HepG2 (cell line): Measurements from ENCODE around the gene CERS6. TPM values are rescaled to one million over a fixed set of nuclear protein-coding genes. Genes with fewer than 3 reads are reported as not detected.

ENCODE experiments used
- ATAC-seq: fragments of 200-7000 bp; cut with Tn5 transposase; 3 replicates; pipeline ENCODE4 v1.9.1; 2020; ENCODE audit warnings: mild to moderate bottlenecking, moderate library complexity
- BruUV-seq: library from RNA; stranded (reverse); fragments of 400-500 nt; replicated peaks from 2 replicates; lab custom pipeline; 2021; lab: Mats Ljungman, UMichigan
- CTCF ChIA-PET: fragments of 300-600 bp; formaldehyde crosslinking; extraction: SDS; loops from one replicate; lab custom pipeline; 2021; ENCODE audit warnings: low total read pairs, inconsistent platforms, low intra/inter-chr PET ratio; lab: Yijun Ruan, JAX
- POLR2A ChIA-PET: fragments of 350-600 bp; sonication (Branson Sonifier 250); formaldehyde crosslinking; loops from one replicate; lab custom pipeline; 2020; ENCODE audit warnings: antibody characterized with exemption, inconsistent platforms; lab: Yijun Ruan, JAX
- DNase-seq: peaks from one replicate; pipeline ENCODE4 v3.0.0-alpha.2; 2015; ENCODE audit warnings: low spot score
- FAIRE-seq: peaks from 3 replicates; lab custom pipeline; 2011; peaks lifted over from hg19 to GRCh38; lab: Jason Lieb, UNC
- H2AFZ ChIP-seq: one replicate; pipeline ENCODE4 v1.6.1; 2011; ENCODE audit warnings: low read length, inconsistent platforms
- H3K27ac ChIP-seq: fragments of 300-600 bp; 3 replicates; pipeline ENCODE4 v1.8.0; 2011; ENCODE audit warnings: mixed run types, mild to moderate bottlenecking, mixed read lengths, low read length, inconsistent platforms; ENCODE audit not compliant: insufficient read depth; ENCODE audit errors: extremely low read length
- H3K27me3 ChIP-seq, 2 experiments: fragments of 200-600 bp in 1 of 2; 2 replicates in 1 of 2; 3 replicates in 1 of 2; pipeline versions ENCODE4 v1.6.0 to v1.8.0; 2011; ENCODE audit warnings: low read length in 2 of 2, mild to moderate bottlenecking in 2 of 2, moderate library complexity in 2 of 2, inconsistent platforms in 1 of 2; ENCODE audit not compliant: insufficient read depth in 2 of 2, control insufficient read depth in 1 of 2
- H3K36me3 ChIP-seq, 2 experiments: fragments of 200-600 bp in 1 of 2; replicated peaks in 1 of 2; 2 replicates in 1 of 2; 3 replicates in 1 of 2; pipeline versions ENCODE4 v1.5.1 to v1.8.0; 2011; ENCODE audit warnings: low read length in 2 of 2, inconsistent platforms in 1 of 2; ENCODE audit not compliant: insufficient read depth in 2 of 2, control insufficient read depth in 1 of 2
- H3K4me1 ChIP-seq: 2 replicates; pipeline ENCODE4 v1.5.1; 2012; ENCODE audit warnings: low read length, inconsistent platforms; ENCODE audit not compliant: insufficient read depth
- H3K4me2 ChIP-seq: 2 replicates; pipeline ENCODE4 v1.6.0; 2011; ENCODE audit warnings: low read depth, low read length, inconsistent platforms
- H3K4me3 ChIP-seq, 3 experiments: fragments of 200-600 bp in 1 of 3; sonication (generic), shearing (Covaris generic) in 1 of 3; replicated peaks in 1 of 3; 2 replicates each; pipeline ENCODE4 v1.5.1; 2011 to 2016; ENCODE audit warnings: low read length in 3 of 3, inconsistent platforms in 2 of 3, low read depth in 2 of 3, mild to moderate bottlenecking in 2 of 3, control low read depth in 1 of 3, mixed read lengths in 1 of 3; ENCODE audit not compliant: insufficient read depth in 1 of 3
- H3K79me2 ChIP-seq: one replicate; pipeline ENCODE4 v1.6.1; 2011; ENCODE audit warnings: low read length, inconsistent platforms; ENCODE audit not compliant: insufficient read depth
- H3K9ac ChIP-seq: 2 replicates; pipeline ENCODE4 v1.6.0; 2011; ENCODE audit warnings: mild to moderate bottlenecking, low read depth, low read length, inconsistent platforms; ENCODE audit not compliant: insufficient read depth
- H3K9me3 ChIP-seq: 2 replicates; pipeline ENCODE4 v1.5.1; 2012; ENCODE audit warnings: mild to moderate bottlenecking, low read length
- H4K20me1 ChIP-seq: 2 replicates; pipeline ENCODE4 v1.6.0; 2011; ENCODE audit warnings: inconsistent platforms, mild to moderate bottlenecking, low read length, moderate library complexity; ENCODE audit not compliant: insufficient read depth
- CBX1 ChIP-seq: IDR thresholded peaks from one replicate; pipeline ENCODE4 v1.6.1; 2016; ENCODE audit warnings: antibody characterized with exemption, low read depth
- FOXA1 ChIP-seq, 2 experiments: fragments of 450-650 bp in 1 of 2; sonication (generic) in 1 of 2; formaldehyde crosslinking in 1 of 2; IDR thresholded peaks; 2 replicates each; pipeline versions ENCODE4 v1.4.0 to v1.6.1; 2016 to 2020; ENCODE audit warnings: missing genetic modification reagents in 1 of 2
- GTF3A ChIP-seq: sonication (generic); formaldehyde crosslinking; conservative IDR thresholded peaks from 2 replicates; pipeline ENCODE4 v1.4.0; 2020; ENCODE audit warnings: mild to moderate bottlenecking, missing genetic modification reagents
- MEF2D ChIP-seq: sonication (generic); formaldehyde crosslinking; IDR thresholded peaks from 2 replicates; pipeline ENCODE4 v1.5.1; 2020; ENCODE audit warnings: mild to moderate bottlenecking, missing genetic modification reagents
- U2AF1 ChIP-seq: fragments of 200-400 bp; formaldehyde crosslinking; optimal IDR thresholded peaks from 2 replicates; pipeline ENCODE3; 2017; ENCODE audit warnings: mild to moderate bottlenecking, low read depth, low read length
- ZFYVE20 ChIP-seq: sonication (generic); formaldehyde crosslinking; IDR thresholded peaks from 2 replicates; pipeline ENCODE4 v1.8.0; 2023; ENCODE audit warnings: low read depth, mild to moderate bottlenecking, moderate library complexity, missing genetic modification reagents, borderline replicate concordance
- ZNF354B ChIP-seq: sonication (generic); formaldehyde crosslinking; IDR thresholded peaks from 2 replicates; pipeline ENCODE4 v1.8.0; 2022; ENCODE audit warnings: mild to moderate bottlenecking, missing genetic modification reagents
- ZNF530 ChIP-seq: sonication (generic); formaldehyde crosslinking; IDR thresholded peaks from 2 replicates; pipeline ENCODE4 v1.5.0; 2020; ENCODE audit warnings: low read depth, mild to moderate bottlenecking, missing genetic modification reagents
- ZNF724P ChIP-seq: sonication (generic); formaldehyde crosslinking; IDR thresholded peaks from 2 replicates; pipeline ENCODE4 v1.8.0; 2022; ENCODE audit warnings: missing genetic modification reagents, borderline replicate concordance
- ZNF841 ChIP-seq: sonication (generic); formaldehyde crosslinking; IDR thresholded peaks from 2 replicates; pipeline ENCODE4 v1.8.1; 2023; ENCODE audit warnings: missing genetic modification reagents, borderline replicate concordance
- WGBS: methylation state at CpG from one replicate; pipeline ENCODE4 v1.1.6; 2017; ENCODE audit warnings: low lambda C conversion rate; 5-methylcytosine and 5-hydroxymethylcytosine counted together
- in situ Hi-C: cut with HindIII; loops from 2 replicates; pipeline ENCODE4 v1.10.0; 2017; ENCODE audit warnings: low pct_unique_long_range_greater_than_20kb; ENCODE audit not compliant: extremely low pct_ligation_motif_present
- intact Hi-C: fragments of 100-400 bp; cut with micrococcal nuclease; formaldehyde crosslinking; loops from one replicate; pipeline ENCODE4 v1.10.0; 2022; ENCODE audit not compliant: unreplicated experiment
- polyA plus RNA-seq, 8 experiments: library from polyadenylated mRNA; depleted of rRNA in 3 of 8; stranded (reverse) in 7 of 8; unstranded in 1 of 8; fragments of >200 nt; fragmentation: Illumina TruSeq in 4 of 8; extraction: Trizol in 4 of 8; gene quantifications; 2 replicates each; pipeline versions ENCODE4 v1.2.1 to v1.2.3, GENCODE V29; 2011 to 2016; ENCODE audit warnings: low read depth in 4 of 8, missing spikeins in 1 of 8, mixed read lengths in 1 of 8; ENCODE audit not compliant: insufficient read depth in 1 of 8
- total RNA-seq, 5 experiments: library from RNA; depleted of rRNA; stranded (reverse); fragments of >200 nt; fragmentation: Illumina TruSeq; extraction: Trizol; gene quantifications; 2 replicates each; pipeline ENCODE4 v1.2.3, GENCODE V29; 2016; ENCODE audit warnings: low read depth in 1 of 5
- TF ChIP-seq, protein P1 (sequence below): sonication (generic); formaldehyde crosslinking; IDR thresholded peaks from 2 replicates; pipeline ENCODE4 v1.5.1; 2020; ENCODE audit warnings: mild to moderate bottlenecking, missing genetic modification reagents, moderate library complexity
- TF ChIP-seq, protein P2 (sequence below): sonication (generic); formaldehyde crosslinking; IDR thresholded peaks from 2 replicates; pipeline ENCODE4 v1.4.0; 2020; ENCODE audit warnings: missing genetic modification reagents
- TF ChIP-seq, protein P3 (sequence below): sonication (generic); formaldehyde crosslinking; IDR thresholded peaks from 2 replicates; pipeline ENCODE4 v1.4.0; 2020; ENCODE audit warnings: missing genetic modification reagents

The CERS6 gene
- total and polyA plus RNA-seq, 2 of the 13 experiments (the other 11 are each of a cell fraction or from before 2014, with no cell fraction given), result 10.1 to 20.3 TPM

DNA sequence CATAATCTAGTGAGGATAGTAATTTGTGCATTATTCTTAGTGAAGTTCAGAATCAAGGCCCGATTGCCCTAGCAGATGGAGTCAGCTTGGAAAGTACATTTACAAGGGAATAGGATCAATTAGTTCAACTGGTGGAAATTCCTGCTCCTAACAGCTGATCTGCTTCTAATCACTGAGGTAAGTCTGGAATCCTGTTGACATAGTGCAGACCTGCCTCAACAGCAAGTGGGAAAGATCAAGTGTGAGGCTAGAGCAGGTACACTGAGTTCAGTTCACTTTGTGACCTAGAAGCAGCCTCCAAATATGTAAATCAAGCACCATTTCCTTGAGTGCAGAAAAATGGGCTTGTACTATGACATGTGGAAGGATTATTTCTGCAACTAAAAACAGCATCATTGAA is 235.1 kb downstream of the CERS6 start (continued):
- TF ChIP-seq ZNF530 (no peak), ZFYVE20 (CRISPR knock-in tag) (no peak), ZNF724P (CRISPR knock-in tag) (no peak), FOXA1 (IDR thresholded peaks at IDR 0.05) (no peak), FOXA1 (CRISPR knock-in tag; IDR thresholded peaks at IDR 0.05) (no peak)
- TF ChIP-seq, all 625 proteins: peak for 0

DNA sequence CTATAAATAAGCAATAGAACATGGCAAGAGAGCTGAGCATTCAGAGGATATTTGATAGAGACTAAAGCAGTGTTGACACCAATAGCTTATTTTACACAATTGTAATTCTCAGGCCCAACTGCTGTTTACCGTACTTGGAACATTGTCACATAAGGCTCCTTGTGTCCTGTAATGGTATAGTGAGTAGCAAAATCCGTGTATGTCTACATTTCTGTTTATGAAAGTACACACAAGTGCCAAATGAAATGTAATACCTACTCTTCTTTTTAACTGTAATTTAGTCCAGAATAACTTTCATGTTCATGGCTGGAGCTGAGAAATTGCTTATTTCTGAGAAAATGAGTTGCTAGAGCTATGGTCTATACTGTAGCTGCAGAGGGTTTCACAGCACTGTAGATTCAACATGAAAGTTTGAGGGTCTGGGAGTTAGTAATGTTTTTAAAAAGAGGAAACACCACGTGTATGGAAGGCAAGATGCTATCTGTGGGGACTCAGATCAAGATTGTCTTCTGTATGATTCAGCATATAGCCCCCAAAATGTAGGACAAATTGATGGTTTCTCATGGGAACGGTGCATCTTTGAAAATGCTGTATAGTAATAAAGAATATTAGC is 236.2 kb downstream of the CERS6 start:
- FAIRE-seq, result peak; percentile 28
- Histone ChIP-seq H2AFZ (no peak overlapping the region), H3K4me2 (no peak overlapping the region), H3K4me3 (no peak overlapping the region), H3K4me1 (no peaks in the 10 kb centered on the region), H3K9ac (no peak overlapping the region), H3K27me3 (no peaks in the 10 kb centered on the region), H3K36me3 (peaks cover 5 to 29% of the 10 kb centered on the region in 2 experiments; a peak in 4 of 5 replicates), H4K20me1 (no peaks in the 10 kb centered on the region), H3K27ac (no peak overlapping the region), H3K9me3 (no peaks in the 10 kb centered on the region), H3K79me2 (no peaks in the 10 kb centered on the region)
- WGBS, result 96% methylated on average over 4 of the region's 4 CpGs
- no TSS peak for BruUV-seq
- ChIA-PET CTCF (no interaction called here), POLR2A (no interaction called here)
- no peak for DNase-seq
- no peak for ATAC-seq
- intact Hi-C loops (no loop called here), in situ Hi-C loops (no loop called here)
- TF ChIP-seq GTF3A, result no peak
- TF ChIP-seq, protein P1, sequence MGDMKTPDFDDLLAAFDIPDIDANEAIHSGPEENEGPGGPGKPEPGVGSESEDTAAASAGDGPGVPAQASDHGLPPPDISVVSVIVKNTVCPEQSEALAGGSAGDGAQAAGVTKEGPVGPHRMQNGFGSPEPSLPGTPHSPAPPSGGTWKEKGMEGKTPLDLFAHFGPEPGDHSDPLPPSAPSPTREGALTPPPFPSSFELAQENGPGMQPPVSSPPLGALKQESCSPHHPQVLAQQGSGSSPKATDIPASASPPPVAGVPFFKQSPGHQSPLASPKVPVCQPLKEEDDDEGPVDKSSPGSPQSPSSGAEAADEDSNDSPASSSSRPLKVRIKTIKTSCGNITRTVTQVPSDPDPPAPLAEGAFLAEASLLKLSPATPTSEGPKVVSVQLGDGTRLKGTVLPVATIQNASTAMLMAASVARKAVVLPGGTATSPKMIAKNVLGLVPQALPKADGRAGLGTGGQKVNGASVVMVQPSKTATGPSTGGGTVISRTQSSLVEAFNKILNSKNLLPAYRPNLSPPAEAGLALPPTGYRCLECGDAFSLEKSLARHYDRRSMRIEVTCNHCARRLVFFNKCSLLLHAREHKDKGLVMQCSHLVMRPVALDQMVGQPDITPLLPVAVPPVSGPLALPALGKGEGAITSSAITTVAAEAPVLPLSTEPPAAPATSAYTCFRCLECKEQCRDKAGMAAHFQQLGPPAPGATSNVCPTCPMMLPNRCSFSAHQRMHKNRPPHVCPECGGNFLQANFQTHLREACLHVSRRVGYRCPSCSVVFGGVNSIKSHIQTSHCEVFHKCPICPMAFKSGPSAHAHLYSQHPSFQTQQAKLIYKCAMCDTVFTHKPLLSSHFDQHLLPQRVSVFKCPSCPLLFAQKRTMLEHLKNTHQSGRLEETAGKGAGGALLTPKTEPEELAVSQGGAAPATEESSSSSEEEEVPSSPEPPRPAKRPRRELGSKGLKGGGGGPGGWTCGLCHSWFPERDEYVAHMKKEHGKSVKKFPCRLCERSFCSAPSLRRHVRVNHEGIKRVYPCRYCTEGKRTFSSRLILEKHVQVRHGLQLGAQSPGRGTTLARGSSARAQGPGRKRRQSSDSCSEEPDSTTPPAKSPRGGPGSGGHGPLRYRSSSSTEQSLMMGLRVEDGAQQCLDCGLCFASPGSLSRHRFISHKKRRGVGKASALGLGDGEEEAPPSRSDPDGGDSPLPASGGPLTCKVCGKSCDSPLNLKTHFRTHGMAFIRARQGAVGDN, result no peak
- TF ChIP-seq MEF2D (CRISPR knock-in tag), result no peak
- no peak for TF ChIP-seq U2AF1
- TF ChIP-seq, protein P2, sequence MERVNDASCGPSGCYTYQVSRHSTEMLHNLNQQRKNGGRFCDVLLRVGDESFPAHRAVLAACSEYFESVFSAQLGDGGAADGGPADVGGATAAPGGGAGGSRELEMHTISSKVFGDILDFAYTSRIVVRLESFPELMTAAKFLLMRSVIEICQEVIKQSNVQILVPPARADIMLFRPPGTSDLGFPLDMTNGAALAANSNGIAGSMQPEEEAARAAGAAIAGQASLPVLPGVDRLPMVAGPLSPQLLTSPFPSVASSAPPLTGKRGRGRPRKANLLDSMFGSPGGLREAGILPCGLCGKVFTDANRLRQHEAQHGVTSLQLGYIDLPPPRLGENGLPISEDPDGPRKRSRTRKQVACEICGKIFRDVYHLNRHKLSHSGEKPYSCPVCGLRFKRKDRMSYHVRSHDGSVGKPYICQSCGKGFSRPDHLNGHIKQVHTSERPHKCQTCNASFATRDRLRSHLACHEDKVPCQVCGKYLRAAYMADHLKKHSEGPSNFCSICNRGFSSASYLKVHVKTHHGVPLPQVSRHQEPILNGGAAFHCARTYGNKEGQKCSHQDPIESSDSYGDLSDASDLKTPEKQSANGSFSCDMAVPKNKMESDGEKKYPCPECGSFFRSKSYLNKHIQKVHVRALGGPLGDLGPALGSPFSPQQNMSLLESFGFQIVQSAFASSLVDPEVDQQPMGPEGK (CRISPR knock-in tag), result no peak
- TF ChIP-seq ZNF841 (CRISPR knock-in tag), result no peak
- no peak for TF ChIP-seq CBX1
- no peak for TF ChIP-seq ZNF354B
- TF ChIP-seq, protein P3, sequence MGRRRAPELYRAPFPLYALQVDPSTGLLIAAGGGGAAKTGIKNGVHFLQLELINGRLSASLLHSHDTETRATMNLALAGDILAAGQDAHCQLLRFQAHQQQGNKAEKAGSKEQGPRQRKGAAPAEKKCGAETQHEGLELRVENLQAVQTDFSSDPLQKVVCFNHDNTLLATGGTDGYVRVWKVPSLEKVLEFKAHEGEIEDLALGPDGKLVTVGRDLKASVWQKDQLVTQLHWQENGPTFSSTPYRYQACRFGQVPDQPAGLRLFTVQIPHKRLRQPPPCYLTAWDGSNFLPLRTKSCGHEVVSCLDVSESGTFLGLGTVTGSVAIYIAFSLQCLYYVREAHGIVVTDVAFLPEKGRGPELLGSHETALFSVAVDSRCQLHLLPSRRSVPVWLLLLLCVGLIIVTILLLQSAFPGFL (CRISPR knock-in tag), result no peak
